Cardiac muscle cell (in vitro differentiated cells and primary cell): Measurements from ENCODE around the gene SNCG. TPM values are rescaled to one million over a fixed set of nuclear protein-coding genes. Genes with fewer than 3 reads are reported as not detected.

ENCODE experiments used
- DNase-seq, 2 donors: peaks; one replicate each; pipeline versions ENCODE4 v3.0.0 to v3.0.0-alpha.2; 2010 to 2017; ENCODE audit warnings: low read depth in 1 of 2, low spot score in 1 of 2
- H3K27ac ChIP-seq: fragments of 200-600 bp; sonication (generic); 2 replicates; pipeline ENCODE4 v1.5.1; 2016
- H3K27me3 ChIP-seq: fragments of 200-600 bp; sonication (generic); 2 replicates; pipeline ENCODE4 v1.6.0; 2016; ENCODE audit warnings: control low read depth
- H3K36me3 ChIP-seq: fragments of 200-600 bp; sonication (generic); 2 replicates; pipeline ENCODE4 v1.5.1; 2016; ENCODE audit warnings: control low read depth
- H3K4me1 ChIP-seq: fragments of 200-600 bp; sonication (generic); 2 replicates; pipeline ENCODE4 v1.8.1; 2017; ENCODE audit warnings: low read depth, mild to moderate bottlenecking, mixed run types
- H3K4me3 ChIP-seq: fragments of 200-600 bp; sonication (generic); 2 replicates; pipeline ENCODE4 v1.5.1; 2016; ENCODE audit warnings: mild to moderate bottlenecking
- H3K9me3 ChIP-seq: fragments of 200-600 bp; sonication (generic); 2 replicates; pipeline ENCODE4 v1.5.1; 2017; ENCODE audit warnings: low read depth, mild to moderate bottlenecking, control low read depth
- polyA plus RNA-seq: library from polyadenylated mRNA; unstranded; fragments of >200 nt; fragmentation: Nextera tagmentation; extraction: Ambion mirVana; gene quantifications from 2 replicates; pipeline ENCODE4 v1.2.1, GENCODE V29; 2016
- total RNA-seq: library from RNA; depleted of rRNA; stranded (reverse); fragments of >200 nt; gene quantifications from 2 replicates; pipeline ENCODE4 v1.2.3, GENCODE V29; 2016
- TF ChIP-seq, protein P1 (sequence below): IDR thresholded peaks from 2 replicates; pipeline ENCODE4 v1.5.1; 2012; ENCODE audit warnings: low read depth, mild to moderate bottlenecking, low read length

The SNCG gene
- total and polyA plus RNA-seq, 2 experiments from 2014 or later, result 4.7 to 7.9 TPM

DNA sequence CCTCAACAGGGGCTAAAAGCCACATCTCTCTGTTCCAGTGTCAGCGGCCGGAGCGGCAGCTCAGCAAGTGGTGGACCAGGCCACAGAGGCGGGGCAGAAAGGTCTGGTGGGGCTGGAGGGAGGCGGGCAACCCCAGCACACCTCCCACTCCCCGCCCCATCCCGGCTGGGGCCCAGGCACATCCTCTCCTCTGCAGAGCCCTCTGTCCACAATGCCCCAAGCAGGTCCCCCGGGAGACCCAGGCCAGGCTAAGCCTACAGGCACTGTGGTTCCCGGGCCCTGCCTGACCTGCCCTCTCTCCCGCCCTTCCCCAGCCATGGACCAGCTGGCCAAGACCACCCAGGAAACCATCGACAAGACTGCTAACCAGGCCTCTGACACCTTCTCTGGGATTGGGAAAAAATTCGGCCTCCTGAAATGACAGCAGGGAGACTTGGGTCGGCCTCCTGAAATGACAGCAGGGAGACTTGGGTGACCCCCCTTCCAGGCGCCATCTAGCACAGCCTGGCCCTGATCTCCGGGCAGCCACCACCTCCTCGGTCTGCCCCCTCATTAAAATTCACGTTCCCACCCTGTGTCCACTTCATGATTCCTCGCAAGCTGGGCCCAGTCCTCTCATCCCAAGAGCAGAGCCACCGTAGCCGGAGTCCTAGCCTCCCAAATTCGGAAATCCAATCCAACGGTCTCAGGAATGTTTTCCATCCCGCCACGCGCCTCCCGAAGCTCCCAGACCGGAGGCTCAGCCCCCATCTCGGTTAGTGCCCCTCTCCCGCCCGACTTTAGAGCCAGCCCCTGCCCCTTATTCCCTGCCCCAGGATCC is 12.0 kb downstream of the SNCG start:
- H3K4me3 ChIP-seq, result peak overlapping the region; percentile 22
- H3K9me3 ChIP-seq, result no peaks in the 10 kb centered on the region
- DNase-seq, result peak in 1 of 2 donors; percentile 27
- TF ChIP-seq, protein P1, sequence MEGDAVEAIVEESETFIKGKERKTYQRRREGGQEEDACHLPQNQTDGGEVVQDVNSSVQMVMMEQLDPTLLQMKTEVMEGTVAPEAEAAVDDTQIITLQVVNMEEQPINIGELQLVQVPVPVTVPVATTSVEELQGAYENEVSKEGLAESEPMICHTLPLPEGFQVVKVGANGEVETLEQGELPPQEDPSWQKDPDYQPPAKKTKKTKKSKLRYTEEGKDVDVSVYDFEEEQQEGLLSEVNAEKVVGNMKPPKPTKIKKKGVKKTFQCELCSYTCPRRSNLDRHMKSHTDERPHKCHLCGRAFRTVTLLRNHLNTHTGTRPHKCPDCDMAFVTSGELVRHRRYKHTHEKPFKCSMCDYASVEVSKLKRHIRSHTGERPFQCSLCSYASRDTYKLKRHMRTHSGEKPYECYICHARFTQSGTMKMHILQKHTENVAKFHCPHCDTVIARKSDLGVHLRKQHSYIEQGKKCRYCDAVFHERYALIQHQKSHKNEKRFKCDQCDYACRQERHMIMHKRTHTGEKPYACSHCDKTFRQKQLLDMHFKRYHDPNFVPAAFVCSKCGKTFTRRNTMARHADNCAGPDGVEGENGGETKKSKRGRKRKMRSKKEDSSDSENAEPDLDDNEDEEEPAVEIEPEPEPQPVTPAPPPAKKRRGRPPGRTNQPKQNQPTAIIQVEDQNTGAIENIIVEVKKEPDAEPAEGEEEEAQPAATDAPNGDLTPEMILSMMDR, result no peak
- peaks cover 5% of the 10 kb centered on the region for H3K27me3 ChIP-seq
- H3K4me1 ChIP-seq, result peaks cover 13% of the 10 kb centered on the region
- no peaks in the 10 kb centered on the region for H3K36me3 ChIP-seq
- H3K27ac ChIP-seq, result no peak overlapping the region

DNA sequence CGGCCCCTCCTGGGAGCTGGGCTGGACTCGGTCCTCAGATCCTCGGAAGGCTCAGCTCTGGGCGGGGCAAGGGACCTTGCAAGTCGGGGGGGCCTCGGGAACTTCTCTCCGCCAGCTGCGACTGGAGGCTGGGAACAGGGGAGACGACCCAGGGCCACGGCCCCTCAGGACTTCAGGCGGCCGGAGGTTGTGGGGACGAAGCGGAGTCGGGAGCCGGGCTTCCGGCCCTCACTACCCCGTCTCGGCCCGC is 12.5 kb downstream of the SNCG start:
- TF ChIP-seq, protein P1, result no peak
- Histone ChIP-seq H3K27me3 (peaks cover 5% of the 10 kb centered on the region), H3K27ac (no peak overlapping the region), H3K36me3 (no peaks in the 10 kb centered on the region), H3K4me1 (peaks cover 13% of the 10 kb centered on the region), H3K9me3 (no peaks in the 10 kb centered on the region), H3K4me3 (peak overlapping the region; percentile 22)
- no peak for DNase-seq

DNA sequence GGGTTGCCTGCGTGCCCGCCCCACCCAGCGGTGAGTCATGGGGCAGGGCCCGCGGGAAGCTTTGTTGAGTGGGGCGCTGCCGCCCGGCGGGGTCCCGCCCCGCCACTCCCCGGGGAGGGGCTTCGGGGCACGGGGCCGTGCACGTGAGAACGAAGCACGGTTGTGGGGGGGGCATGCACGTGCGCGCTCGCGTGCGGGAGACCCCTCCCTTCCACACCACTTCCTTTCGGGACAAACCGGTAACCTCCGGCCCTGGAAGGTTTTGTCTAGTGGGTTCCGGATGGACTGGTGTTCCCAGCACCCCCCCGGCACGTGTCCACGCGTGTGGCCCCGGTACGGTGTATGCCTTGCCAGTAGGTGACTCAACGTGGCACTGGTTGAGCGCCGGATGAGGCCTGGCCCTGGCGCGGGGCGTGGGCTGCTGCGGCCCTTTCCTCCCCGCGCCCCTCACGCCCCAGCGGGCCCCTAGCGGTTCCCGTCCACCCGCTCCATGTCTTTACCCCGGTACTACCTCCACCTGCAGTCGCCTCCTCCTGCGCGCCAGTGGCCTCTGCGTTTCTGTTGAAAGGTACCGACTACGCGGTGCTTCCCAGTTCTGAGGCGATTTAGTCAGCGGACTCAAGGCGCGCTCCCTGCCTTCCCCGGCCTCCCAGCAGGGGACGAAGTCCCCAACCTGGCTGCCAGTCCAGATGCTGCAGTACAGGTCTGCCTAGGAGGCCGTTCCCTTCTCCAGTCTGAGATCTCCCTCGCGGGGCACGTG is 13.0 kb downstream of the SNCG start:
- peaks cover 5% of the 10 kb centered on the region for H3K27me3 ChIP-seq
- peak; percentile 79 to 90 for DNase-seq
- H3K4me1 ChIP-seq, result peaks cover 13% of the 10 kb centered on the region
- no peaks in the 10 kb centered on the region for H3K36me3 ChIP-seq
- no peaks in the 10 kb centered on the region for H3K9me3 ChIP-seq
- peak overlapping the region; percentile 33 for H3K27ac ChIP-seq
- TF ChIP-seq, protein P1, result no peak
- H3K4me3 ChIP-seq, result peak overlapping the region; percentile 22

DNA sequence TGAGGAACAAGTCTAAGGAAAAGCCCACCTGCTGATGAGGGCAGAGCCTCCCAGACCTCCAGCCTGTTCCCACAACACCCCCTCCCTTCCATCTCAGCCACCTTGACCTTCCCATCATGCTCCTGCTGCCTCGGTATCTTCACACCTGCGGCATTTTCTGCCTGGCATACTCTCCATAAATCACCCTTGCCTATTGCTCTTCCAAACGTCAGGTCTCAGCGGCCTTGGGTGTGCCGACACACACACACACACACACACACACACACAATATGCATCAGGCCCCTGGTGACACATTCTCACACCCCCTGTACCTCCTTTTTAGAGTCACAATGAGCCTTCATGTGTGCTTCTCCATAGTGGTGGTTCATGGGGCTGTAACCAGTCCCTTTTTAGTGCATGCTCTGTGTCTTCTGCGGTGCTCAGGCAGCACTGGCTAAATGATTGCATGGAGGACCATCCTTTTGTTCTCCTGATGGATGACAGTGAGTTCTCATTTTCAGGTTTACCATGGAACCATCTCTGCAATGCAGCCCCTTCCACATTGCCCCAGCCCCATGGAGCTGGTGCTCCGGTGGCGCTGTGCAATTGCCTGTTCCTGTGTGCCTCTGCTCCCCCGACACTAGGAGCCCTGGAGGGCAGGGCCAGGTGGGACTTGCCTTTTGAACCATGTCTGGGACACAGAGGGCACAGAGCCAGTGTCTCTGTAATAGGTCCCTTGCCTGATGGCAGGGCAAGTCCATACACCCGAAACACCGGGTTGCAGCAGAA is 14.4 kb downstream of the SNCG start:
- TF ChIP-seq, protein P1, result no peak
- Histone ChIP-seq H3K27me3 (peaks cover 5% of the 10 kb centered on the region), H3K9me3 (no peaks in the 10 kb centered on the region), H3K36me3 (no peaks in the 10 kb centered on the region), H3K27ac (no peak overlapping the region), H3K4me1 (peaks cover 13% of the 10 kb centered on the region), H3K4me3 (no peak overlapping the region)
- DNase-seq, result no peak

DNA sequence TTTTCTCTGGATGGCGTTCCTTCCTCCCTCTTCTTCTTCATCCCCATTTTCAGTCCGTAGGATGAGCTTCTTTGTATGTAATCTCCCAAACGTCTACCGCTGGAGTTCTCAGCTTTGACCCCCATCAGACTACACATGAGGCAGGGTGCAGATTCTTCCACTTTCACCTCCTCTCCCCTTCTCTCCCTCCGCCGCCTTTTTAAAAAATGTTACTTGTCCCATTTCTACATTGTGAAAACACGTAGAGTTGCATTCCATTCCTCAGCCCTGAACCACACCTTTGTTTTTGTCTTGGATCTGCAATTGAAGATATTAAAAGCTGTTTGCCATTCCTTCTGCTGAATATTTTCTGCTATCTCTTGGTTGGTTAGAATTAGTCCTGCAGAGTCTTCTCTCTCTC is 16.1 kb downstream of the SNCG start:
- no peak overlapping the region for H3K27ac ChIP-seq
- H3K36me3 ChIP-seq, result no peaks in the 10 kb centered on the region
- DNase-seq, result no peak
- H3K27me3 ChIP-seq, result peaks cover 5% of the 10 kb centered on the region
- TF ChIP-seq, protein P1, result no peak
- no peak overlapping the region for H3K4me3 ChIP-seq
- peaks cover 13% of the 10 kb centered on the region for H3K4me1 ChIP-seq
- no peaks in the 10 kb centered on the region for H3K9me3 ChIP-seq
